Gastroesophageal sphincter (tissue), 3 donors: ENCODE data around the gene KMT2C.
A peak's percentile ranks its signal among the peaks of the same experiment; 100 is the strongest.

Experiments
- EP300 ChIP-seq: sonication (generic); formaldehyde crosslinking; IDR thresholded peaks from one replicate; pipeline ENCODE4 v1.6.1; 2017; ENCODE audit warnings: antibody characterized with exemption, mild to moderate bottlenecking
- POLR2A ChIP-seq, 2 donors: fragments of 450-650 bp; IDR thresholded peaks; one replicate each; pipeline ENCODE4 v1.6.1; 2017; ENCODE audit warnings: antibody characterized with exemption in 2 of 2, mild to moderate bottlenecking in 2 of 2, moderate library complexity in 1 of 2
- POLR2AphosphoS5 ChIP-seq: sonication (generic); formaldehyde crosslinking; IDR thresholded peaks from one replicate; pipeline ENCODE4 v1.6.1; 2017; ENCODE audit warnings: antibody characterized with exemption
- TF ChIP-seq, protein P1 (sequence below), 4 experiments: fragments of 200-600 bp in 2 of 4; fragments of 450-650 bp in 2 of 4; sonication (generic) in 1 of 4; IDR thresholded peaks; one replicate each; pipeline ENCODE4 v1.5.1; 2017 to 2019; ENCODE audit warnings: antibody characterized with exemption in 4 of 4, mild to moderate bottlenecking in 2 of 4, moderate library complexity in 2 of 4

DNA sequence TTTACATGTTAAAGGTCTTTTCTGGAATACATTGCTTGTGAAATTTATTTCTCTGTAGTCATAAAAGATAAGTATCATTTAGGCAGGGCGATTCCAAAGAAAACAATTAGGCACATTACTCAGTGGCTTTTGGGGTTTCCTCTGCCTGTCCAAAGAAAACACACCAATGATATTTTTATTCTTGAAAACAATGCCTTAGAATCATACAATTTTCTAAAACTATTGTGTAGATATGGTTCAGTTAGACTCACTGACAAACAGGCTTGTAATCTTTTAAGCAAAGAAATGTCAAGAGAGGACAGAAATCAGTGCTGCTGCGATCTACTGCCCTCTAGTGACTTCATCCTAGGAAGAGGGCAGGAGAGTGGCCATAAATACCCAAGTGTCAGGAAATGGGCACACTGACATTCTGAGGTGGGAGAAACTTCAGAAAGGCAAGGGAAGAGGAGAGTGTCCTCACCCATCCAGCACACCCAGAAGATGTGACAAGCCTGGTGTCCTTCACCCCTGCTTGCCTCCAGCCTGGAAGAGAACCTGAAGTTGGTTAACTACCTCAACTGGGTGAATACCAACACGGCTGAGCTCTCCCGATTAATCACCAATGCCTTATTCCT is 289.8 kb downstream of the KMT2C start:
- TF ChIP-seq, protein P1, sequence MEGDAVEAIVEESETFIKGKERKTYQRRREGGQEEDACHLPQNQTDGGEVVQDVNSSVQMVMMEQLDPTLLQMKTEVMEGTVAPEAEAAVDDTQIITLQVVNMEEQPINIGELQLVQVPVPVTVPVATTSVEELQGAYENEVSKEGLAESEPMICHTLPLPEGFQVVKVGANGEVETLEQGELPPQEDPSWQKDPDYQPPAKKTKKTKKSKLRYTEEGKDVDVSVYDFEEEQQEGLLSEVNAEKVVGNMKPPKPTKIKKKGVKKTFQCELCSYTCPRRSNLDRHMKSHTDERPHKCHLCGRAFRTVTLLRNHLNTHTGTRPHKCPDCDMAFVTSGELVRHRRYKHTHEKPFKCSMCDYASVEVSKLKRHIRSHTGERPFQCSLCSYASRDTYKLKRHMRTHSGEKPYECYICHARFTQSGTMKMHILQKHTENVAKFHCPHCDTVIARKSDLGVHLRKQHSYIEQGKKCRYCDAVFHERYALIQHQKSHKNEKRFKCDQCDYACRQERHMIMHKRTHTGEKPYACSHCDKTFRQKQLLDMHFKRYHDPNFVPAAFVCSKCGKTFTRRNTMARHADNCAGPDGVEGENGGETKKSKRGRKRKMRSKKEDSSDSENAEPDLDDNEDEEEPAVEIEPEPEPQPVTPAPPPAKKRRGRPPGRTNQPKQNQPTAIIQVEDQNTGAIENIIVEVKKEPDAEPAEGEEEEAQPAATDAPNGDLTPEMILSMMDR (IDR thresholded peaks at IDR 0.05) = peak; percentile 16 to 62 (median 36)
- TF ChIP-seq EP300 (no peak), POLR2AphosphoS5 (no peak), POLR2A (IDR thresholded peaks at IDR 0.05) (no peak)
